NCI-H1105 (cell line): ENCODE results near the gene CYP2C19.
"Not testable (repeated sequence)": the region's sequence is repeated elsewhere in the genome, so short reads cannot be mapped to it uniquely, and the experiment has no call there.

ENCODE experiments used
- DNase-seq: peaks from one replicate; lab custom pipeline; 2025; lab: John Stamatoyannopoulos, UW

The CYP2C19 gene

DNA sequence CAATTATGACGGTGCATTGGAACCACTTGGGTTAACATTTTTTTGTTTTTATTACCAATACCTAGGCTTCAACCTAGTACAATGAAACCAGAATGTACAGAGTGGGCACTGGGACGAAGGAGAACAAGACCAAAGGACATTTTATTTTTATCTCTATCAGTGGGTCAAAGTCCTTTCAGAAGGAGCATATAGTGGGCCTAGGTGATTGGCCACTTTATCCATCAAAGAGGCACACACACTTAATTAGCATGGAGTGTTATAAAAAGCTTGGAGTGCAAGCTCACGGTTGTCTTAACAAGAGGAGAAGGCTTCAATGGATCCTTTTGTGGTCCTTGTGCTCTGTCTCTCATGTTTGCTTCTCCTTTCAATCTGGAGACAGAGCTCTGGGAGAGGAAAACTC lies at the start of gene CYP2C19:
Gene CYP2C19 (plus strand): TSS at position 289 of the 400 bp plus-strand sequence. CDS start 25 bp downstream, at position 314.
- DNase-seq, result no peak

DNA sequence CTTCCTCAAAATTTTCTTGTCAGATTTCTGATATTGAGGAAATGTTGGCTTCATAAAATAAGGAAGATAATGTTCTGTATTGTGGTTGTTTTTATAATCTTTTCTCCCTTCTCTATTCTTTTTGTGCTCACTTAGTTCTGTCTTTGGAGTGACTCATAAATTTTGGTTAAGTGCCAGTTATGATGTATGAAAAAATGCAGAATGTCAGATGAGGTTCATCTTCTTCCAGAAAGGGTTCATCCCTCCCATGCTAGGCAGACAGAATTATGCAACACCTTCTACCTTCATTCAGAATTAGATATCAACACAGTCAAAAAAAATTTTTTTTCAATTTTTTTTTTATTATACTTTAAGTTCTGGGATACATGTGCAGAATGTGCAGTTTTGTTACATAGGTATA lies 36.6 kb upstream of the CYP2C19 start:
- no peak for DNase-seq

DNA sequence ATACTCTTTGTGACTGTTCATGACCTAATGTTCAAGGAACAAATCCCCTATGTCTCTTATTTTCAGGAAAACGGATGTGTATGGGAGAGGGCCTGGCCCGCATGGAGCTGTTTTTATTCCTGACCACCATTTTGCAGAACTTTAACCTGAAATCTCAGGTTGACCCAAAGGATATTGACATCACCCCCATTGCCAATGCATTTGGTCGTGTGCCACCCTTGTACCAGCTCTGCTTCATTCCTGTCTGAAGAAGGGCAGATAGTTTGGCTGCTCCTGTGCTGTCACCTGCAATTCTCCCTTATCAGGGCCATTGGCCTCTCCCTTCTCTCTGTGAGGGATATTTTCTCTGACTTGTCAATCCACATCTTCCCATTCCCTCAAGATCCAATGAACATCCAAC lies 27.3 kb upstream of the CYP2C19 start:
- DNase-seq, result no peak

DNA sequence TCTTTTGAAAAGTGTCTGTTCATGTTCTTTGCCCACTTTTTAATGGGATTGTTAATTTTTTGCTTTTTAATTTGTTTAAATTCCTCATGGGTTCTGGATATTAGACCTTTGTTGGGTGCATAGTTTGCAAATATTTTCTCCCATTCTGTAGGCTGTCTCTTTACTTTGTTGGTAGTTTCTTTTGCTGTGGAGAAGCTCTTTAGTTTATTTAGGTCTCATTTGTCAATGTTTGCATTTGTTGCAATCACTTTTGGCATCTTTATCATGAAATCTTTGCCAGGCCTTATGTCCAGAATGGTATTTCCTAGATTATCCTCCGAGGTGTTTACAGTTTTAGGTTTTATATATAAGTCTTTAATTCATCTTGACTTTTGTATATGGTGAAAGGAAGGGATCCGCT lies 23.9 kb upstream of the CYP2C19 start:
- no peak for DNase-seq

DNA sequence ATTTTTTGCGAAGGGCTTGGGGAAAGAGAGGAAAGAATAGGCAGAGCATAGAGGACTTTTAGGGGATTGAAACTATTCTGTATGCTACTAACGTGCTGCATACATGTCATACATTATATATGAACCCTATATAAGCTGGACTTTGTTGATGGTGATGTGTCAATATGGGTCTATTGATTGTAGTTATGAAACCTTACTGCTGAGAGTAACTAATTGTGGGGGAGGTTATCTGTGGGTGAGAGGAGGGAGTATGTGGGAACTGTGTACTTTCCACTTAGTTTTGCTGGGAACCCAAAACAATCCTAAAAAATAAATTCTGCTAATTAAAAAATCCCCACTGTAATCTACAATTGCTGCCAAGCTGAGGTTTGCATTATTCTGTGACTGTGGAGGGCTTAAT lies 15.3 kb upstream of the CYP2C19 start:
- no peak for DNase-seq

DNA sequence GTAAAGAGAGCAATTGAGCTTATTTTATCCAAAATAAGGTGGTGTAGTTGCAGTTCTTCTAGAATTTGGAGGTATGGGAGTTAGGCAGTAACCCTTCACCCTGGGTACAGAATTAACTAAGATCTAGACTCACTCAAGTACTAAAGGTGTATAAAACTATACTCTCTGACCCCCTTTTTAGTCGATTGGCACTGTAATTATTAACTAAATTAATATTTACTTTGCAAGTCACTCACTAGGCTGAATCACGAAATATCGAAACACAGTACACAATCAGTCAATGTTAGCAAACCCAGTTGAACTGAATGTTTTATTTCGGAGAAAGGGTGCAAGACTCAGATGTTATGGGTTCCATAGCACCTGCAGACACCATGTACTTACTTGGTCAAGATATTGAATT lies 14.6 kb upstream of the CYP2C19 start:
- no peak for DNase-seq

DNA sequence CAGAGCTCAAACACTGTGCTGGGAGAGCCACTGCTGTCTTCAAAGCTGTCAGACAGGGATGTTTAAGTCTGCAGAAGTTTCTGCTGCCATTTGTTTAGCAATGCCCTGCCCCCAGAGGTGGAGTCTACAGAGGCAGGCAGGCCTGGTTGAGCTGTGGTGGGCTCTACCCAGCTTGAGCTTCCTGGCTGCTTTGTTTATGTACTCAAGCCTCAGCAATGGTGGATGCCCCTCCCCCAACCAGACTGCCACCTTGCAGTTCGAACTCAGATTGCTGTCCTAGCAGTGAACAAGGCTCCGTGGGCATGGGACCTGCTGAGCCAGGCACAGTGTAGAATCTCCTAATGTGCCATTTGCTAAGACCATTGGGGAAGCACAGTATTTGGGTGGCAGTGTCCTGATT lies 4.6 kb upstream of the CYP2C19 start:
- no peak for DNase-seq

DNA sequence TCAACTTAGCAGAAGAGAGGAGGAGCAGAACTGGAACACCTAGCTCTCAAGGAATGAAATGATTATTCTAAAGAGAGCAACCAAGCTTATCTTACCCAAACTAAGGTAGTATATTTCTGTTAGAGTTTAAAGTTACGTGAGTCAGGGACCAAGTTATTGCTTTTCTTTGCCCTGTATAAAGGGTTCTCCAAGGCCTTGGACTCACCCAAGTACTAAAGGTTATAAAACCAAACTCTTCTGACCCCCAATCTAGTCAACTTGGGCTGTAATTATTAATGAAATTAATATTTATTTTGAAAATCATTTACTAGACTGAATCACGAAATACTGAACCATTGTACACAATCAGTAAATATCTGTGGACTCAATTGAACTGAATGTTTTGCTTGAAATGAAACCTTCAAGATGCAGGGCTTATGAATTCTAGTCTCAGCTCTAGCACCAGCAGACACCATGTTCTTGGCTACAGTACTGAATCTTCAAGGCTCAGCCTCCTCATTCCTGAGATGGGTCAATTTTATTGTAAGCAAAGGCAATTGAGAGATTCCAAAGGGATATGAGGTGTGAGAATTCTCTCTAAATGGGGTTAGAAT lies 1.8 kb upstream of the CYP2C19 start:
- no peak for DNase-seq

DNA sequence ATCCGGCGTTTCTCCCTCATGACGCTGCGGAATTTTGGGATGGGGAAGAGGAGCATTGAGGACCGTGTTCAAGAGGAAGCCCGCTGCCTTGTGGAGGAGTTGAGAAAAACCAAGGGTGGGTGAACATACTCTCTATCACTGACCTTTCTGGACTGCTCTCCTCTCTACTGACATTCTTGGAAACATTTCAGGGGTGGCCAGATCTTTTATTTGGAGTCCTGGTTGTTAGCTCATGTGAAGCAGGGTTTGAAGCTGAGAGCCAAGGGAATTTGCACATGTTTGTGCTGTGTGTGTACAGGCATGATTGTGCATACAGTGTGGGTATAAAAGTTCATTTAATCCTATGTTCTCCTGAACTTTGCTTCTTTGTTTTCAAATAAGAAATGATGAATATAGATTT lies 12.9 kb downstream of the CYP2C19 start:
- not testable (repeated sequence) for DNase-seq

DNA sequence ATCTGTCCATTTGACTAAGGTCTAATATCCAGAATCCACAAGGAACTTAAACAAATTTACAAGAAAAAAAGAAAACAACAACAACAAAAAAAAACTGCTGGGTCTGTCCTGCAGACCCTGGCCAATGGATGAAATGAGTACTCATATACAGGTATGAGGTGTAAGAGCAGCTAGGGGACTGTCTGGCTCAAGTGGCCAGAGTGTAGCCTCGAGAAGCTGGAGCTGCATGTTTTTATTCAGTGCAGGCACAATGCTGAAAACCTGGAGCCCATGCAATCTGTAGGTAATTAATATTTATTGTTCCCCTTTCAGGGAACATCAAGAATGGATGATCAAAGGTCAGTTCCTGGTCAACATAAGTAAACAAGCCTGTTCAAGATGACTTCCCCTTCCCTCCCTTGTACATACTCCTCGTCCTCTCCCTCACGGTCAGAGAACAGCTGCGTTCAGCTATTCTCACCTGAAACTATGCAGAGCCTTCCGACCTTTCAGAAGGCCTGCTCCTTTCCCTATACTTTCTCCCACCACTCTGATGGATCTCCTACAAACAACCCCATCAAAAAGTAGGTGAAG lies 15.5 kb downstream of the CYP2C19 start:
- DNase-seq, result no peak

DNA sequence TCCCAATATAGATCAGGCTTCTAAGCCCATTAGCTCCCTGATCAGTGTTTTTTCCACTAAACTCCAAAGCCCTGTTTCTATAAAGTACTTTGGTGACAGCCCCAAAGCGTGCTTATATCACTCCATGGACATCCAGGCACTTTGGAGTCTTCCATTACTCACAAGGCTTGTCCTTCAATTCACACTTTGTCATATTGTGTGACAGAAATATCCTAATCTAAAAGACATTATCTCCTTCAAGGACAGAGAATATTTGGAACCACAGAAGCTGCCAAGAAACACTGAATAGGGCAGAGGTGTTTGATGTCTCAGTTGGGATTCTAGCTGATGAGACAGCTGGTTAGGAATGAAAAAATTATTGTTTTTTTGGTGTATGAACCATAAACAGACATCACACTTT lies 18.4 kb downstream of the CYP2C19 start:
- DNase-seq, result no peak

DNA sequence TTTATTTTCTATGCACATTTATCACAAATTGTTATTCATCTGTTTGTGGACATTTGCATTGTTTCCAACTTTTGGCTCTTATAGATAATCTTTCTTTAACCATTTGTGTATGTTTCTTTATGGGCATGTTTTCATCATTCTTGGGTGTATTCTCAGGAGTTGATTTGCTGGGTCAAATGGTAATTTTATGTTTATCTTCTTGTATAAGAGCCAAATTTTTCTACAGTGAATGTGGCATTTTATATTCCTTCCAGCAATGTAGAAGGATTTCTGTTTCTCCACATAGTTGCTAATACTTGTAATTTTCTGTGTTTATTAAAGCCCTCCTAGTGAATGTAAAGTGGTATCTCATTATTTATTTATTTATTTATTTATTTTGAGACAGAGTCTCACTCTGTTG lies 21.8 kb downstream of the CYP2C19 start:
- no peak for DNase-seq

DNA sequence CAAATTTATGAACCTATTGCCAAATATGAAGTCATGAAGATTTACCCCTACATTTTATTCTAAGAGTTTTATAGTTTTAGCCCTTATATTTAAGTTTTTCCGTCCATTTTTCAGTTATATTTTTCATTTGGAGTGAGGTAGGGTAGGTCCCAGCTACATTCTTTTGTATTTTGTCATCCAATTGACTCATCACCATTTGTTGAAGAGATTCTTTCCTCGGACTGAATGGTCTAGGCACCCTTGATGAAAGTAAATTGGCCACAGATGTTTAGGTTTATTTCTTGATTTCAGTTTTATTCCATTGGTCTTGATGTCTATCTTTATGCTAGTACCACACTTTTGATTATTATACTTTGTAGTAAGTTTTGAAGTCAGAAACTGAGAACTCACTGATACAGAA lies 22.7 kb downstream of the CYP2C19 start:
- DNase-seq, result no peak

DNA sequence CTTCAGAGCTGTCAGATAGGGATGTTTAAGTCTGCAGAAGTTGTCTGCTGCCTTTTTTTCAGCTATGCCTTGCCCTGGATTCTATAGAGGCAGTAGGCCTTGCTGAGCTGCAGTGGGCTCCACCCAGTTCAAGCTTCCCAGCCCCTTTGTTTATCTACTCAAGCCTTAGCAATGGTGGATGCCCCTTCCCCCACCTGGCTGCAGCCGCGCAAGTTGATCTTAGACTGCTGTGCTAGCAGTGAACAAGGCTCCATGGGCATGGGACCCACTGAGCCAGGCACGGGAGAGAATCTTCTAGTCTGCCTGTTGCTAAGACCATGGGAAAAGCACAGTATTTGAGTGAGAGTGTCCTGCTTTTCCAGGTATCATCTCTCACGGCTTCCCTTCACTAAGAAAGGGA lies 38.1 kb downstream of the CYP2C19 start:
- not testable (repeated sequence) for DNase-seq

DNA sequence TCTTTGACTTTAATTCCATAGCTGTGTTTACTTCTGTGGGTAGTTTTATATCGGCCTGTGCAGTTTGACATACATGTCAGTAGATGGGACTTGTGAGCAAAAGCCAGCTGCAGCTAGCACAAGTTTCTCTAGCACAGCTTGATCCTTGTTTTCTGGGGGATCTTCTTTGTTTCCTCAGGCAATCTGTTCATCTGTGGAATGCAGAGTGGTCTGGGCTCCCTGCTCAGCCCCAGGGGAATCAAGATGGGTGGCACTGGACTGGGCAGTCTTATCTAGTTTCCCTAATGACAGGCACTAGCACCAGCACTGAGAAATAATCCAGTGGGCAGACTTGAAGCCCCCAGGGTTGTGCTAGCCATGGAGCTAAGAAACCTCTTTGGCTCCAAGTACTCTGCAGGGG lies 40.8 kb downstream of the CYP2C19 start:
- no peak for DNase-seq

DNA sequence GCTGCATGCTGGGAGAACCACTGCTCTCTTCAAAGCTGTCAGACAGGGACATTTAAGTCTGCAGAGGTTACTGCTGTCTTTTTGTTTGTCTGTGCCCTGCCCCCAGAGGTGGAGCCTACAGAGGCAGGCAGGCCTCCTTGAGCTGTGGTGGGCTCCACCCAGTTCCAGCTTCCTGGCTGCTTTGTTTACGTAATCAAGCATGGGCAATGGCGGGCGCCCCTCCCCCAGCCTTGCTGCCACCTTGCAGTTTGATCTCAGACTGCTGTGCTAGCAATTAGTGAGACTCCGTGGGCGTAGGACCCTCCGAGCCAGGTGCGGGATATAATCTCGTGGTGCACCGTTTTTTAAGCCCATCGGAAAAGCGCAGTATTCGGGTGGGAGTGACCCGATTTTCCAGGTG lies 67.5 kb downstream of the CYP2C19 start:
- not testable (repeated sequence) for DNase-seq

DNA sequence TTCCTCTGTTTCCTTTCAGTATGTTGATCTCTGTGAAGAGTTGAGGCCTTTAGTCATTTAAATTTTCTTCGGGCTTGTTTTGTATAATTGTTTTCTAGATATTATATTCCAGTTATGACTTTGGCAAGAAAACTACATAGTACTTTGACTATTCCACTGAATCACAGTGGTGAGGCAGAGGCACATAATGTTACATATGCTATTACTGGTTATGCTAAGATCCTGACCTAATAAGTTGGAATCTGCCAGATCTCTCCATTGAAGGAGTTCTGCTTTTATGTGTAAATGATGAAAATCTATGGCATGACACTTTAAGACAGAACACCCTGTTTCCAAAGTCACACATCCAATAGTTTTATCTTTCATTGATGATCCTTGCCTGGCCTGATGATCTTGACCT lies 83.7 kb downstream of the CYP2C19 start:
- no peak for DNase-seq

DNA sequence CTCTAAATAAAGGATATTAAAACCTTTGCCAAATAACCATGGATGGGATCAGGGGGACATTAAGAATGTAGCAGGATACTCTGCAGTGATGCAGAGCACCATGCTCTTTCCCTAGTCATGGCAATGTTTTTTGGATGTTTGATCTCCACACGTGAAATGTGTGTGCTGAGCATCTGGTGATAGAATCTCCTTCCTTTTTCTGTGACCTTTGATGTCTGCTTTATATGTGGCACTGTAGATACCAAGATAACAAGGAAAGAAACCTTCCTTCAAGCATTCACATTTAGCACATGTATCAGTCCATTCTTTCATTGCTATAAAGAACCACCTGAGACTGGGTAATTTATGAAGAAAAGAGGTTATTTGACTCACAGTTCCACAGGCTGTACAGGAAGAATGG lies 88.3 kb downstream of the CYP2C19 start:
- DNase-seq, result no peak

DNA sequence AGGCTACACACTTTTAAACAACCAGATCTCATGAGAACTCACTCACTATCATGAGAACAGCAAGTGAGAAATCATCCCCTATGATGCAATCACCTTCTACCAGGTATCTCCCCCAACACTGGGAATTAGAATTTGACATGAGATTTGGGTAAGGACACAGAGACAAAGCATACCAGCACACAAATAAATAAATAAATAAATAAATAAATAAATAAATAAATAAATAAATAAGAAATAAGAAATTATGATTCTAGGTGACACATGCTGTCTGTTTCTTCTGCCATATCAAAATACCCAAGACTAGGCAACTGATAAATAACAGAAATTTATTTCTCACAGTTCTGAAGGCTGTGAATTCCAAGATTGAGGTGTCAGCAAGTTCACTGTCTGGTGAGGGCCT lies 88.8 kb downstream of the CYP2C19 start:
- DNase-seq, result no peak

DNA sequence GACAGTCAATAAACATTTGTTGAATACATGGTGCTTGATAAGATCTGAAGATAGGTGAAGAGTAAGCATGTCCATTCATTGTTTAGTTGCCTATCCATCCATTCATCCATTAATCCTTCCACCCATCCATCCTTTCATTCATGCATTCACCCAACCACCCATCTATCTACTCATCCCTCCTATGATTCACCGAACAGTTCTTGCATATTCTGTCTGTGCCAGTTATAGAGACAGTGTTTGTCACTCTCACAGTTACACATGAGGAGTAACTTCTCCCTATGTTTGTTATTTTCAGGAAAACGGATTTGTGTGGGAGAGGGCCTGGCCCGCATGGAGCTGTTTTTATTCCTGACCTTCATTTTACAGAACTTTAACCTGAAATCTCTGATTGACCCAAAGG lies 90.0 kb downstream of the CYP2C19 start:
- DNase-seq, result no peak

DNA sequence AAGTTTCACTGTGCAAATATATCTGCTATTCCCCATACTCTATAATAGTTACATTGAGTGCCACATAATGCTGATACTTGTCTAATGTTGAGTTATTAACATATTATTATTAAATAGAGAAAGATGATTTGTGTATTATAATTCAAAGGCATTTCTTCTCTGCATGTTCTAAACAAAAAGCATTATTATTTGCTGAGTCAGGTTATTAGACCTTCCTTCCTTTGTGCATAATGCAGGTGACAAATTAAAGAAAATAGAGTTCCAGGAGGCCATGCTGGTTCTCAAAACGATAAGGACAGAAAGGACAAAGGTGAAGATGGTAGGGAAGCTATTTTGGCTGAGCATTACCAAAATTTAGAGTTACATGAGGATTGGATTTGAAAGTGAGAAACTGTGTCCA lies 90.6 kb downstream of the CYP2C19 start:
- no peak for DNase-seq

DNA sequence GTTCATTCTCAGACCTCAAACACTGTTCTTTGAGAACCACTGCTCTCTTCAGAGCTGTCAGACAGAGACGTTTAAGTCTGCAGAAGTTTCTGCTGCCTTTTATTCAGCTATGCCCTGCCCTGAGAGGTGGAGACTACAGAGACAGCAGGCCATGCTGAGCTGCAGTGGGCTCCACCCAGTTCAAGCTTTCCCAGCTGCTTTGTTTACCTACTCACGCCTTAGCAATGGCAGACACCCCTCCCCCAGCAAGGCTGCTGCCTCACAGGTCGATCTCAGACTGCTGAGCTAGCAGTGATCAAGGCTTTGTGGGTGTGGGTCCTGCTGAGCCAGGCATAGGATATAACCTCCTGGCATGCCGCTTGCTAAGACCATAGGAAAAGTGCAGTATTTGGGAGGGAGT lies 95.5 kb downstream of the CYP2C19 start:
- no peak for DNase-seq

DNA sequence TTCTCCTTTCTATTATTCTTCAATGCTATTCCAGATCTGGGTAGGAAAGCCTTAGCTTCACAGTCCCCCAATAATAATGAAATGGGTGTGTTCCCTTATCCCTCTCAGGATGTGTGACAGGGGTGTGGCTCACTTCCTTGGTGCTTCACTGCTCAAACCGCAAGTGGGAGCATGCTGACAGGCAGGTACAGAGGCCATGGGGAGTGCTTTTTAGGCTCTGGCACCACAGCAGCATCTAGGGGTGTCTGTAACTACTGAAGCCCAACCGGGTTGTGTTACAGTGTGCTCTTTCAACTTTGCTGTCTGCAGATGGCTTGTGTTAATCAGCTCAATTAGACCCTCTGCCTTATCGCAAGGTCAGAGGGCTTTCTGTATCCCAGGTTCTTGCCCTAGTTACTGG lies 96.6 kb downstream of the CYP2C19 start:
- no peak for DNase-seq

DNA sequence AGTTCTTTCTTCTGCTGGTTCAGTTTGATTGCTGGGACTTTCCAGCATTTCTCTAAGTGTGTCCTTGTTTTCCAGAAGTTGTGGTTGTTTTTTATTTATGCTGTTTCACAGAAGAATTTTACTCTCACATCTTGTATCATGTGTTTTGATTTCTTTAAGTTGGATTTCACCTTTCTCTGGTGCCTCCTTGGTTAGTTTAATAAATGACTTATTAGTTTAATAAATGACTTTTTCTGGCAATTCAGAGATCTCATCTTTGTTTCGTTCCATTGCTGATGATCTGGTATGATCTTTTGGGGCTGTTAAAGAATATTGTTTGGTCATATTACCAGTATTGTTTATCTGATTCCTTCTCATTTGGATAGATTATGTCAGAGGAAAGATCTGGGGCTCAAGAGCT lies 116.2 kb downstream of the CYP2C19 start:
- no peak for DNase-seq
